COLO668 (cell line): Measurements from ENCODE around the gene CCDC200.
"Not testable (repeated sequence)": the region's sequence is repeated elsewhere in the genome, so short reads cannot be mapped to it uniquely, and the experiment has no call there.

Experiments used
- DNase-seq: peaks from one replicate; lab custom pipeline; 2025; ENCODE audit not compliant: unreplicated experiment; lab: John Stamatoyannopoulos, UW

Gene CCDC200

DNA sequence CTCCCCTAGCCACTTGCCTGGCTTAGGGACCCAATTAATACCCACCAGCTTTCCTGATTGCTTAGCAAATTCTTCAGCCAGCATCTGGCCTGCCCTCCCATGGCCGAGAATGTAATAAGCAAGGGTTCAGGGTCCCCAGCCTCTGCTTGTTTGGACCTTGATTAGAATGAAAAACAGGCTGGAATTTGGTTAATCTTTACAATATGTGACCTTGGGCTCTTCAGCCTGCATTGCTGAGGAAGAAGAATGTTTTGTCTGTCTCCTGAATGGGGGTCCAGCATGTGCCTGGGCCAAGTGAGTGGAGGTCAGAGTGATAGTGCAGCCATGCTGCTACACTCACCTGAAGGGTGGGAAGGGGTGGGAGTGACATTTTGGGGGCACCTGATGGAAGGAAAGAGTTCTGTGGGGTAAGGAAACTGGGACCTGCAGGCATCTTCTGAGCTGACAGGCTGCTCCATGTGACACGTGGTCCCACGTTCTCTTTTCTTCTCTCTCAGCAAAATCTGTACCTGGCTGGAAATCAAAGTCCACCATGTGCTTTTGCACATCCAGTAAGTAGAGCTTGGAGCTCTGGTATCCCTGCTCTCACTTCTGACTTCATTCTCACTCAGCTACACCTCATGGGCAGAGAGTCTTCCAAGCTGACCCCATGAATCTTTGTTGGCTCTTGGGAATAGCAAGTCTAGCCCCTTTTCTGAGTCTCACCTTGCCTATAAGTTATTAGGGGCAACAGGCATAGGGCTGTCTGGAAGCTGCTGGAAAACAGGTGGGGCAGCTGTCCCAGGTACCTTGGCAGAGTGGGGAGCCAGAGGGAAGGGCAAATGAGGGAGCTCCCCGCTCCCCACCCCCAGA is 11.4 kb downstream of the CCDC200 start:
- DNase-seq, result no peak

- DNase-seq, result no peak
Measured at GRCh38 chr17:43216369-43216761, 12.1 kb downstream of the CCDC200 start.

- DNase-seq, result no peak
Measured at GRCh38 chr17:43215341-43215740, 13.1 kb downstream of the CCDC200 start.

GRCh38 chr17:43213545-43213944 is 14.9 kb downstream of the CCDC200 start:
- DNase-seq, result no peak

GRCh38 chr17:43212641-43213490 is 15.6 kb downstream of the CCDC200 start:
- no peak for DNase-seq

GRCh38 chr17:43211480-43212402 is 16.7 kb downstream of the CCDC200 start, which contains the start of gene TMEM106A:
TSS of gene TMEM106A (plus strand) at chr17:43211875. CDS start at chr17:43213042, 1,167 bp downstream.
- no peak for DNase-seq

DNA sequence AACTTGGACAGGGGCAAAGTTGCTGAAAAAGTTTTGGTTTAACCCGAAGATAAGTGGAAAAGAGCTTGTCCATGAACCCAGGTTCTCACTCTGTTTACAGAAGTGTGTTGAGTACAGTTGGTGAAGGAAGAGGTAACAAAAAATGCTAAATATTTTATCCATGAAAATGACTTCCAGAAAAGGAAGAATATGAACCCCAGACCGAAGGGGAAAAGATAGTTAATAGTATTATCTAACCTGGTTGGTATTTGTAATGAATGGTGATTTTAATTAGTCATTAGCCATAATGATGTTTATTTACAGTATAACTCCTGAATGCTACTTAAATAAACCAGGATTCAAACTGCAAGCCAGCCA is 17.3 kb downstream of the CCDC200 start:
- DNase-seq, result no peak

- DNase-seq, result no peak
Measured at GRCh38 chr17:43210576-43210975, 17.8 kb downstream of the CCDC200 start.

DNA sequence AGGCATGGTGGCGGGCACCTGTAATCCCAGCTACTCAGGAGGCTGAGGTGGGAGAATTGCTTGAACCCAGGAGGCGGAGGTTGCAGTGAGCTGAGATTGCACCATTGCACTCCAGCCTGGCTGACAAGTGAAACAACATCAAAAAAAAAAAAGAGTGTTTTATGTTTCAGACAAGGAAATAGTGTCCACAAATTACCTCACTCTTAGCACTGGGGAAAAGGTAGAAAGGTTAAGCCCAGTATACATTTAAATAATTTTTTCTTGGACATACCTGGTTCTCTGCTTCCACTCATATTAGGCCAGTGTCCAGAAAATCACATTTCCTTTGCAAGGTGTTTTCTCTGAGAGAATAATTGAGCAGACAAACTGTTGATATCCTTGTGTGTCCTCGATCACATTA is 25.4 kb downstream of the CCDC200 start:
- DNase-seq, result not testable (repeated sequence)

GRCh38 chr17:43200127-43200526 is 28.3 kb downstream of the CCDC200 start:
- no peak for DNase-seq

DNA sequence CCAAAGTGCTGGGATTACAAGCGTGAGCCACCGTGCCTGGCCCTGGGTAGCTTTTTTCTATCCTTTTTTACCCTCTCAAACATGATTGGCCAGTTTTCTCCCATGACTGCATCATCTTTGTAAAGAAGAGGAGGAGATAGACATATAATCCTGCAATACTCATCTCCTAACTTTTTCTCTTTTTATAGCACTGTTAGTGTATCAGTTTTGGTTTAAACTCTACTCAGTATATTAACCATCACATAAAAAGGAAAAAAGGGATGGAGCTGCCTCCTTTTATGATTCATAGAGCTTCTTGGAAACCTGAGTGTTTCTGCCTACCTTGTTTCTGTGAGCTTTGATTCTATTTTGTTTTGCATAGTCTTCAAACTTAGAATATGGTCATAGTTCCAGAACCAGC is 28.8 kb downstream of the CCDC200 start:
- DNase-seq, result no peak

DNA sequence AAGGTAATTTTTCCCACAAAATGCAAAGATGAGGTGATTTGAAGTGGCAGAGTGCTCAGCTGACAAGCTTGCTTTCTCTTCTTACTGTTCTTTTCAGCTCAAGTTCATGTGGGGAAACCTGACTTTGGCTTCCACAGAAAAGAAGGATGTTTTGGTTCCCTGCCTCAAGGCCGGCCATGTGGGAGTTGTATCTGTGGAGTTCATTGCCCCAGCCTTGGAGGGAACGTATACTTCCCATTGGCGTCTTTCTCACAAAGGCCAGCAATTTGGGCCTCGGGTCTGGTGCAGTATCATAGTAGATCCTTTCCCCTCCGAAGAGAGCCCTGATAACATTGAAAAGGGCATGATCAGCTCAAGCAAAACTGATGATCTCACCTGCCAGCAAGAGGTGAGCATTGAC is 35.2 kb downstream of the CCDC200 start:
- no peak for DNase-seq

- DNase-seq, result not testable (repeated sequence)
Measured at GRCh38 chr17:43186656-43187055, 41.8 kb downstream of the CCDC200 start.

DNA sequence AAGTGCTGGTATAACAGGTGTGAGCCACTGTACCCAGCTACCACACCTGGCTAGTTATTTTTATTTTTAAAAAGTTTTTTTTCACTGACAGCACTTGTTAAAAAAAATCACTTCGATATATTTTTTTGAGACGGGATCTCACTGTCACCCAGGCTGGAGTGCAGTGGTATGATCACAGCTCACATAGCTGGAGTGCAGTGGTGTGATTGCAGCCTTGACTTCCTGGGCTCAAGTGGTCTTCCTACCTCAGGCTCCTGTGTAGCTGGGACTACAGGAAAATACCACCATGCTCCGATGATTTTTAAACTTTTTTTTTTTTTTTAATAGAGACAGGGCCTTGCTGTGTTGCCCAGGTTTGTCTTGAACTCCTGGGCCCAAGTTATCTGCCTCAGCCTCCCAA is 44.5 kb downstream of the CCDC200 start:
- DNase-seq, result no peak

- DNase-seq, result no peak
Measured at GRCh38 chr17:43176119-43176570, 52.3 kb downstream of the CCDC200 start.

DNA sequence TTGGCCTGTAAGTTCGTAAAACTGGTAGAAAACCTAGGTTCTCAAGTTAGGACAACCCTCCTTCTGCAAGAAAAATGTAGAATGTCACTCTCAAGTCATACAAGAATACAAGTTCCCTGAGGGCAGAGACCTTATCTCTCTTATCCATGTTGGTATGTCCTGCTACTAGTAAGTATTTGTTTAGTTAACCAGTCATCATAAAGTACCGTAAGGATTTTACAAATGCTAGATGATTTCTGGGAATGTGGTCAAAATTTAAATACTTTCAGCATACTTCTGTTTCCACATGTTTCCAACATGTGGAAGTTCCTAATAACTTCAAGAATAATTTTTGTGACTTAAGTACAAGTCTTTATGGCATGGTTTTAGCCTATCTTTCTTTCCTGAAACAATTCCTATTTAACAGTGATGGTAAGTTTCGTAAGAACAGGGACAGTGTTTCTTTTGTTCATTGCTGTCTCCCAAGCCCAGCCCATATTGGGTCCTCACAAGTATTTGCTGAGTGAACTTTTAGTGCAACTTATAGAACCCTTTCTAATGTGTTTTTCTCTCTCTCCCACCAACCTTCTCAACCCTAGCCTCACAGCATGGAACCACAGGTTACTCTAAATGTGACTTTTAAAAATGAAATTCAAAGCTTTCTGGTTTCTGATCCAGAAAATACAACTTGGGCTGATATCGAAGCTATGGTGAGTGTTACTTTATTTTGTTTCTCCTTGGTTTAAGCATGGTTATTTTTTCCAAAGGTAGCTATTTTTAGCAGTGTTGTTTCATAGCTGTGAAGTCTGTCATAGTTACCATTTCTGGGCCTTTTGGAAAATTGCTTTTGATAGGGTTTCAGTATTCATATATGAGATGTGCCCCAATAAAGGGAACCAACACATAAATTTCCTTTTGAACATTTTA is 53.0 kb downstream of the CCDC200 start:
- DNase-seq, result no peak

- DNase-seq, result peak; percentile 0
Measured at GRCh38 chr17:43171586-43172487, 56.6 kb downstream of the CCDC200 start.
